GM21526 (cell line): ENCODE data around the gene RCOR1.
"Not testable (repeated sequence)": the region's sequence is repeated elsewhere in the genome, so short reads cannot be mapped to it uniquely, and the experiment has no call there.

Experiments
- ATAC-seq: cut with Tn5 transposase; IDR thresholded peaks from one replicate; pipeline ENCODE4 v1.9.1; 2021; ENCODE audit warnings: moderate library complexity; ENCODE audit not compliant: unreplicated experiment, low FRiP score

RCOR1 gene

DNA sequence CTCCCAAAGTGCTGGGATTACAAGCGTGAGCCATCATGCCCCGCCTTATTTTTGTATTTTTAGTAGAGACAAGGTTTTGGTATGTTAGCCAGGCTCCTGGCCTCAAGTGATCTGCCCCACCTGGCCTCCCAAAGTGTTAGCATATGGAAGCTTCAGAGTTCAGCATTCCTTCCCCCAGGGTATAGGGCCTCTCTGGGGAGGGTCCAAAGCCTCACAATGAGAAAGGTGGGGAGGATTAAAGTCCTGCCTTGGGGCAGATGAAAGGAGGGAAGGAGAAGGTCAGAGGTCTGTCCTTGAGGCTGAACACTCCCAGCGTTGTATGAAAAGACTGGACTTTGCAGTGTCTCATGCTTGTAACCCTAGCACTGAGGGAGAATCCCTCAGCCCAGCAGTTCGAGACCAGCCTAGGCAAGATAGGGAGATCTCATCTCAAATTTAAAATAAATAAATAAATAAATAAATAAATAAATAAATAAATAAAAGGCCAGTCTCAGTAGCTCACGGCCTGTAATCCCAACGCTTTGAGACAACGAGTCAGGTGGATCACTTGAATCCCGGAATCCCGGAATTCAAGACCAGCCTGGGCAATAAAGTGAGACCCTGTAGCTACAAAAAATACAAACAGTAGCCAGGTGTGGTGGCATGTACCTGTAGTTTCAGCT lies 22.0 kb upstream of the RCOR1 start:
- no peak for ATAC-seq

DNA sequence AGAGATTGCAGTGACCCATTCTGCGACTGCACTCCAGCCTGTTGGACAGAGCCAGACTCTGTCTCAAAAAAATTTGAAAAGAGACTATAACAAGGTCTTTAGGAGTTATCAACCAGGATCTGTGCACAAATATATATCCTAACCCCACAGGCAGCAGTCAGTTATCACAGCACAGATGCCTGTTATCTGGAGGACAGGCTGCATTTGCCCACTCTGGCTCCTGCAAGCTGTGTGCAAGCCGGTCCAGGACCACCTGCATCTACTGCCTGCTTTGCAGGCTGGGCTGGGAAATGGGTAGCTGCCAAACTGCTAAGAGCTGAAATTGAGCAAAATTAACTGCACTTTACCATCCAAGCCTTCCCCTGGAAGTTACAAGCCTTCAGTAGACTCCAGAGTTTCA lies 21.4 kb upstream of the RCOR1 start:
- no peak for ATAC-seq

DNA sequence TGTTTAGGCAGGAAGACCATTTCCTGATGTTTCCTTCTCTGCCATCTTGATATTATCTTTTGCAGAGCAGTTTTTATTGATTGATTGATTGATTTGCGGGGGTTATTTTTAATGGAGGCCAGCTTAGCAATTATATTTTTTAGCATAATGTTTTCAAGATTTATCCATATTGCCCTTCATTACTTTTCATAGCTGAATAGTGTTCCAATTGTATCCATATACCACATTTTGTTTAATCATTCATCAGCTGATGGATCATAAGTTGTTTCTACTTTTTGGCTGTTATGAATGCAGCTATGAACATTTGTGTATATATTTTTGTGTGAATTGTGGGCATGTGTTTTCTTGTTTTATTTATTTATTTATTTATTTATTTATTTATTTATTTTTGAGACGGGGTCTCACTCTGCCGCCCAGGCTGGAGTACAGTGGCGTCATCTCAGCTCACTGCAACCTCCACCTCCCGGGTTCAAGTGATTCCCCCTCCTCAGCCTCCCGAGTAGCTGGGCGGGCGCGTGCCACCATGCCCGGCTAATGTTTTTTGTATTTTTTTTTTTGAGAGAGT lies 20.9 kb upstream of the RCOR1 start:
- no peak for ATAC-seq

DNA sequence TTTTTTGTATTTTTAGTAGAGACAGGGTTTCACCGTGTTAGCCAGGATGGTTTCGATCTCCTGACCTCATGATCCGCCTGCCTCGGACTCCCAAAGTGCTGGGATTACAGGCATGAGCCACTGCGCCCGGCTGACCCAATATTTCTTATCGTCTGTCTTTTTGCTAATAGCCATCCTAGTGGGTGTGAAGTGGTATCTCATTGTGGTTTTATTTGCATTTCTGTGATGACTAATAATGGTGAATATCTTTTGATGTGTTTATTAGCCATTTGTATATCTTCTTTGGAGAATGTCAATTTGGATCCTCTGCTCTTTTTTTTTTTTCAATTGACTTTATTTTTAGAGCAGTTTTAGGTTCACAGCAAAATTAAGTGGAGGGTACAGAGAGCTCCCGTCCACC lies 19.3 kb upstream of the RCOR1 start:
- not testable (repeated sequence) for ATAC-seq

DNA sequence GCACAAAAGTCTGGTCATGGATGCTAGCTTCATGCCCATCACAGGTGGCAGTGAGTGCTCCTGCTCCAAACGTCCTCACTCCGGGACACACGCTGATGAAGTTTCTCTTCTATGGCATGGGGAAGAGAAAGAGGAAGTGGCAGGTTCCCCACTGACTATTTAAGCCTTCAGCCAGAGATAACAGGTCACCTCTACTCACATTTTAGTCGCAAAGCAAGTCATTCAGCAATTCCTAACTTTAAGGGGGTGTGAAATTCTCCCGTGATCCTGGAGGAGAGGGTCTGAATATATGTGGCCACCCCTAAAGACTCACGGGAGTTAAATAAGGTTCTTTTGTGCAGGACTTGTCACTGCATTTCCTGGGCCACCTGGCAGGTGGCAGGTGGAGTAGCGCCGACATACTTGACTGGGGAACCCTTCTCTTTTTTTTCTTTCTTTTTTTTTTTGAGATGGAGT lies 18.8 kb upstream of the RCOR1 start:
- ATAC-seq, result no peak

DNA sequence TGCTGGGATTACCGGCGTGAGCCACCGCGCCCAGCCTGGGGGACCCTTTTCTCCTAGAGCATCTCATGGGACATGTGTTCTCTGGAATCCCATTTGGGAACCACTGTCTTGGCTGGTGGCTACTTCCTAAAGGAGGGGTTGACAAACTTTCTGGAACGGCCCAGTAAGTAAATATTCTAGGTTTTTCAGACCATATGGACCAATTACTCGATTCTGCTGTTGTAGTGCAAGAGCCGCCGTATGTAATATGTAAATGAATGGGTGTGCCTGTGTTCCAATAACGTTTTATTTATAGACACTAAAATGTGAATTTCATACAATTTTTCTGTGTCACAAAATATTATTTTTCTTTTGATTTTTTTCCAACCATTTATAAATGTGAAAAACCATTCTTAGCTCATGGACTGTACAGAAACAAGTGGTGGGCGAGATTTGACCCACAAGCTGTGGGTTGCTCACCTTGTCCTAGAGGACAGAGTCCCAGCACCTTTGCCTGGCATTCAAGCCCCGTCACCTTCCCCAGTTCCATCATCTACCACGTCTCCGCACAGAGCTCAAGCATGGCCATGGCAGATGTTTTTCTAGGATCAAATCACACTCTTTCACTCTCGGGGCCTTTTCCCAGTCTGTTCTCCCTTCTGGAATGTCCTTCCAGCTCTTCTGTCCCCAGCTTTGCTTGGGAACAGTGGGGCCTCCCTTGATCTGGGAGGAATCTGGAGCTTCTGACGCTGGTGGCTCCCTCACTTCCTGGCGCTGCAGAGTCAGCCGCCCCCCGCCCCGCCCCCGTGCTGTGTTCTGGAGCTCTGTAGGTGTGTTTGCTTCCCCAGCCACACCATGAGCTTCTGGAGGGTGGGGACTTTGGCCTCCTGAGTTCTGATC lies 17.9 kb upstream of the RCOR1 start:
- no peak for ATAC-seq

DNA sequence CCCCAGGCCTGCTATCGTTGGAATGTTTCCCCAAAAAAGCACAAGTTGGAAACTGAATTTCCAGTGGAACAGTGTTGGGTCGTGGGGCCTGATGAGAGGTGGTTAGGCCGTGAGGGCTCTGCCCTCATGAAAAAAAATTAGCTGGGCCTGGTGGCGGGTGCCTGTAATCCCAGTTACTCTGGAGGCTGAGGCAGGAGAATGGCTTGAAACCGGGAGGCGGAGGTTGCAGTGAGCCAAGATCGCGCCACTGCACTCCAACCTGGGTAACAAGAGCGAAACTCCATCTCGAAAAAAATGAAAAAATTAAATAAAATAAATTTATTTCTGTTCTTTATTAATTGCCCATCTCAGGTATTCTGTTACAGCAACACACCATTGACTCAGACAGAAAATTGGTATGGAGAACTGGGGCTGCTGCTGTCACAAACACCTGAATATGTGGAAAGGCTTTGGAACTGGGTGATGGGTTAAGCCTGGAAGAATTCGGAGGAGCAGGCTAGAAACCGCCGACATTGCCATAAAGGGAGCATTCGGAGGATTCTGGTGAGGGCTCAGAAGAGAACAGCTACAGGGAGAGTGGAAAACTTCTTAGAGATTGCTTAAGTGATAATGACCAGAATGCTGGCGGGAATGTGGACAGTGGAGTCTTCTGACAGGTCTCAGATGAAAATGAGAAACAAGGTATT lies 17.1 kb upstream of the RCOR1 start:
- no peak for ATAC-seq

DNA sequence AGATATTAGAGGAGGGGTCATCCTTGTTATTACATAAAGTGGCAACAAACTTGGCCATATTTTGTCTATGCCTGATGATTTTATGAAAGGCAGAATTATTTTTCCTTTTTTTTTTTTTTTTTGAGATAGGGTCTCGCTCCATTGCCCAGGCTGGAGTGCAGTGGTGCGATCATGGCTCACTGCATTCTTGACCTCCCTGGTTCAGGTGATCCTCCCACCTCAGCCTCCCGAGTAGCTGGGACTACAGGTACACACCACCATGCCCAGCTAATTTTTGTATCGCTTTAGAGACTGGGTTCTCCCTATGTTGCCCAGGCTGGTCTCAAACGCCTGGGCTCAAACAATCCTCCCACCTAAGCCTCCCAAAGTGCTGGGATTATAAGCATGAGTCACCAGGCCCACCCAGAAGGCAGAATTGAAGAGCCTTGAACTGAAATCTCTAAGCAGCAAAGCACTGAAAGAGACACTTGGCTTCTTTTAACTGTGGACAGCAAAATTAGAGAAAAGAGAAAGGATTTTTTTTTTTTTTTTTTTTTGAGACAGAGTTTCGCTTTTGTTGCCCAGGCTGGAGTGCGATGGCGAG lies 16.5 kb upstream of the RCOR1 start:
- not testable (repeated sequence) for ATAC-seq

DNA sequence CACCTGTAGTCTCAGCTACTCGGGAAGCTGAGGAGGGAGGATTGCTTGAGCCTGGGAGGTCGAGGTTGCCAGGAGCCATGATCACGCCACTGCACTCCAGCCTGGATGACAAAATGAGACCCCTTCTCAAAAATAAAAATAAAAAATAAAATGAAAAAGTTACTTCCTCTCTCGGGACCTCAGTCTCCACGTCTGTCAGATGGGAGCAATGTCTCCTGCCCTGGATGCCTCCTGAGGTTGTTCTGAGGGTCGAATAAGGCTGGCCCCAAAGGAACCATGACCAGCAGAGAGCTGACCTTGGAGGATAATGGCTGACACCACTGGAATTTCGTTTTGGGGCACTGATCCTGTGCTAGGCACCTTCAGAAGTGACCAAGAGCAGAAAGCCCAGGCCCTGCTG lies 13.6 kb upstream of the RCOR1 start:
- no peak for ATAC-seq

DNA sequence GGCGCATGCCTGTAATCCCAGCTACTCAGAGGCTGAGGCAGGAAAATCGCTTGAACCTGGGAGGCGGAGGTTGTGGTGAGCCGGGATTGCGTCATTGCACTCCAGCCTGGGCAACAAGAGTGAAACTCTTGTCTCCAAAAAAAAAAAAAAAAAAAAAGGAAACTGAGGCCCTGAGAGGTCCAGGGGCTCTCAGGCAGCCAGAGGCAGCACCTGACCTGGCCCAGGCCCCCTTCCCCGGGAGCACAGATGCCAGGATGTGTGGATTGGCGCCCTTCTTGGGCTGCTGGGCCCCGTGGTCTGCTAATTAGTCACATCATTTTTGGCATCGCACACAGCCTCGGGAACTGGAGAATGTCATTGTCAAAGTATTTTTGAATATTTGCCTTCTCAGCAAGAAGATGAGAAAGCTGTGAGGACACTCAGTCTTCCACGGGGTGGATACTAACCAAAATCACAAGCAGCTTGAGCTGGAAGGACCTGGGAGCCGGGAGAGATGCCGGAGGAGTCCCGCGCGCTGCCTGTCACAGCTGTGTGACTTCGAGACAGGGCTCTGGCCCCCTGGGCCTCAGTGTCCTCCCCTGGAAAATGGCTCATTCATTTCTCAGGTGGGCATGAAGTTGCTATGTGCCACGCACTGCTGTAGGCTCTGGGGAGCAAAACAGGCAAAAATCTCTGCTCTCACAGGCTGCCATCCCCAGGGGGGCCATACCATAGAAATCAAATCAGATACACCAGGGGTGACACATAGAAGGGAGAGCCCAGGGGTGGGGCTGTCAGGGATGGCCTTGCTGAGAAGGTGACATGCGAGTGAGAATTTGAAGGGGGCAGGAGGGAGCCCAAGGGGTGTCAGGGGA lies 12.5 kb upstream of the RCOR1 start:
- ATAC-seq, result no peak

DNA sequence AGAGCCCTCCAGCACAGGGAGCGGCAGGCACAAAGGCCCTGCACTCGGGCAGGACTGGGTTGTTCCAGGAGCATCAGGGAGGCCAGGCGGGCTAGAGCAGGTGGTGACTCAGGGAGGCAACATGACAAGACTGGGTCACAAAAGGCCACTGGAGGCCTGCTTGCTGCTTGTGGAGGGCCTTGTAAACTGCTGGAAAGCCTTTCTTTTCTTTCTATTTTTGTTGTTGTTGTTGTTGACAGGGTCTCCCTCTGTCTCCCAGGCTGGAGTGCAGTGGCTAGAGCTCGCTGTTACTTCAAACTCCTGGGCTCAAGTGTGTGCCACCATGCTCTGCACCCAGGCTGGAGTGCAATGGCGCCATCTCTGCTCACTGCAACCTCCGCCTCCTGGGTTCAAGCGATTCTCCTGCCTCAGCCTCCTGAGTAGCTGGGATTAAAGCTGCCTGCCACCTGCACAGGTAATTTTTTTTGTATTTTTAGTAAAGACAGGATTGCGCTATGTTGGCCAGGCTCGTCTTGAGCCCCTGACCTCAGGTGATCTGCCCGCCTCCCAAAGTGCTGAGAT lies 11.8 kb upstream of the RCOR1 start:
- no peak for ATAC-seq

DNA sequence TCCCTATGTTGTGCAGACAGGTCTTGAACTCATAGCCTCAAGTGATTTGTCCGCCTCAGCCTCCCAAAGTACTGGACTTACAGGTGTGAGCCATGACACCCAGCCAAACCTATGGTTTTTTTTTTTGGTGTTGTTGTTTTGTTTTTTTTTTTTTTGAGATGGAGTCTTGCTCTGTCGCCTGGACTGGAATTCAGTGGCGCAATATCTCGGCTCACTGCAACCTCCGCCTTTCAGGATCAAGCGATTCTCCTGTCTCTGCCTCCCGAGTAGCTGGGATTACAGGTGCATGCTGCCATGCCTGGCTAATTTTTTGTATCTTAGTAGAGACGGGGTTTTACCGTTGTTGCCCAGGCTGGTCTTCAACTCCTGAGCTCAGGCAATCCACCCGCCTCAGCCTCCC lies 11.3 kb upstream of the RCOR1 start:
- ATAC-seq, result no peak

DNA sequence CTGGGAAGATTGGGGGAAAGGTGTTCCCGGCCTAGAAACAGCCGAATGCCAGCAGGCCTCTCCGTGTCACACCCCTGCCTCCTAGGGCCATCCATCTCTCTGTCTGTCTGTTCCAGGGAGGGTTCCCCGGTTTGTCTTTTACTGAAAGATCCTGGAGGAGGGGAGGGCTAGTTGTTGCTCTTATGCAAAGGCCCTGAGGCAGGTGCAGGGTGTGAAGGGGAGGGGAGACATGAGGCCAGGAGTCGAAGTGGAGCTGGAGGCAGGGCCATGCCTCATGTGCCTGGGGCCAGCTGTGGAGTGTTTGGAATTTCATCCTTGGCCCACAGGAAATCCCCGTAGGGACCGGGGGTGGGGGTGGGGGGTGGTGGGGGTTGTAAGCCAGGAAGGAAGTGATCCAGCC lies 8.7 kb upstream of the RCOR1 start:
- no peak for ATAC-seq

DNA sequence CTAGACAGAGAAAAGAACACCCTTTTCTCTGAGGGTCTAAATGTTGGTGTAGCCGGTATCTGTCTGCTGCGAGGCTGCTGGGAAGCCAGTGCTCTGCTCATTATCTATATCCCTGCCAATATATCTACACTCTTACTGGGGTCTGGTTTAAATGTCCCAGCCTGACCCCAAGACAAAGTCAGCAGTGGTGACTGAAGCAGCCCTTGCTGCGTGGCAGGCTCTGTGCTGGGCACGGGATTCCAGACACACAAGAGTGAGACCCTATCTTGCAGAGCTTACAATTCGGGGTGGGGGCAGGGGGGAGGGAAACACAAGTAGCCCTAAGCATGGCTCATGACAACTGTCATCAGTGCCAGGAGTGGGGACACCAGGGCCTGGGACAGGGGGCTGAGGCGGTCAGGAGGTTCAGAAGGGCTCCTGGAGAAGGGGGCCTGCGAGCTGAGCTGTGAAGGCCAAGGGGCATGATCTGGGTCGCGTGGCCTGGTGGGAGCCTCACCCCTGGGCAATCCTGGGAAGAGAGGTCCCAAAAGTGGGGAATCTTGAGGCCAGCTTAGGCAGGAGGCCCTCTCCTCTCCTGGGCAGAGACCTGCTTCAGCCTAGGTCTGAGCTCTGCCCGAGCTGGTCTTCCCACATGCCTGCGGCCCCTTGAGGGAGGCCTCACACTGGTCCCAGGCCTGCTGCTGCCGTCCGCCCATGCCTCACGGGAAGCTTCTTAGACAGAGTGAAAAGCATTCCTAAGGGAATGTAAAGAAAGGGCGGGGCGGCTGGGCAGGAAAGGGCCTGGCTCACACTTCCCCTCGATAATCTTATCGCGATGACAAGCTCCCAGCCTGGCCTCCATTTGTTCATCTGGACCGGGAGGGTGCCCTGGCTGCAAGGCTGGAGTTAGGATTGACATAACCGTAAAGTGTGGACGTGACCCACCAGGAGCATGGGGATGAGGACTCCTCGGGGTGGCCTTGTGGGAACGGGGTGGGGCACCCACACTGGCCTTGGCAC lies 7.3 kb upstream of the RCOR1 start:
- no peak for ATAC-seq

DNA sequence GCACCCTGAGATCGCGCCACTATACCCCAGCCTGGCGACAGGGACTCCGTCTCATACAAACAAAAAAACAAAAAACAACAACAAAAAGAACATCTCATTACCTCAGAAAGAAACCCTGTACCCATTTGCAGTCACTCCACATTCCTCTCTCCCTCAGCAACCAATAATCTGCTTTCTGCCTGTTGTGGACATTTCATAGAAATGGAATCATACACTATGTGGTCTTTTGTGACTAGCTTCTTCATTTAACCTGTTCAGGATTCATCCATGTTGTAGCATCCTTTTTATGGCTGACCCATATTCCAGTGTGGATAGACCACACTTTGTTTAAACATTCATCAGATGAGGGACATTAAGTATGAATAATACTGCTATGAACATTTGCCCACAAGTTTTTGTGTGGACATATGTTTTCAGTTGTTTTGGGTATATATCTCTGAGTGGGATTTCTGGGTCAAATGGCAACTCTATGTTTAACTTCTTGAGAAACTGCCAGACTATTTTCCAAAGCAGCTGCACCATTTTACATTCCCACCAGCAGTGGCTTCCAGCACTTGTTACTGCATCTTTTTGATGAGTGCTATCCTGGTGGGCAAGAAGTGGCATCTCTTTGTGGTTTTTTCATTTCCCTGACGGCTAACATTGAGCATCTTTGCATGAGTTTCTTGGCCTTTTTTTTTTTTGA lies 5.9 kb upstream of the RCOR1 start:
- ATAC-seq, result no peak

DNA sequence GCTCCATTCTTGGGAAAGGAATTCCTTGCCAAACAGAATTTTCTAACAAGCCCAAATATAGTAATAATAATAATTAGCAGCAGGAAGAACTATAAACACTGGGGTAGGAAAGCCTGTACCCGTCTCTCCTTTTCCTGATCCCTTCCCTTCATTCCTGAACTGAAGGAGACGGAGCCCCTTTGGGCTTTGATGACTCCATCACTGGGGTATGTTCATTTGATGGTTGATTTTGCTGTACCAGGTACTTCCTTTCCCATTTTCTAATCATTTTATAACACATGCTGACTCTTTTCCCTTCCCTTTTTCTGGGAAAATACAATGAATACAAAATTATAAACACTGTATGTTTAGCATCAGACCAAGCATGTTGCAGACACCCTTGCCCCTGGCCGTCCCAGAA lies 3.6 kb upstream of the RCOR1 start:
- no peak for ATAC-seq

DNA sequence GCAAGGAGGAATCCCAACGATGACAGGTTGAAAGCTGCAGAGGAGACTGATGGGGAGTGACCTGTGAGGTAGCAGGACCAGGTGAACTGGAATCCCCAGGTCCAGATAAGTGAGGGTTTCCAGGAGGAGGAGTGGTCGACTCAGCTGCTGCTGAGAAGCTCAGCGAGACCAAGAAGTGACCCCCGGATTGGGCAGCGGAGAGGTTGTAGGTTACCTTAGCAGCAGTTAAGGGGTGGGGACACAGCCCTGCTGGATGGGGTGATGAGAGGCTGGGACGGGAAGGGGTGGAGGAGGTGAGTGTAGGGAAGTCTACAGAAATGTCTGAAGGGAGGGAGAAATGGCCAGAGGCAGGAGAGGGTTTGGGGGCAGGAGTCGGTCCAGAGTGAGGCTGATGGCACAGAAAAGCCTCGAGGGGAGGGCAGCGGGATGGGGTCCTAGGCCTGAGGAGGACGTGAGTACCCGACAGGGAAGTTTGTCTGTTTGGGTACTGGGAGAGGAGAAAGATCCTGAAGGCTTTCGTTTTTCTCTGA lies 2.6 kb upstream of the RCOR1 start:
- ATAC-seq, result no peak
